Activated gamma-delta T cell treated with Interleukin-2 at 50 U/mL for 16 hours (primary cell): ENCODE data around the gene RAB3IL1.
"Not testable (repeated sequence)": the region's sequence is repeated elsewhere in the genome, so short reads cannot be mapped to it uniquely, and the experiment has no call there.

Experiments used
- DNase-seq: peaks from one replicate; pipeline ENCODE4 v3.0.0-alpha.2; 2020

RAB3IL1 gene, protein sequence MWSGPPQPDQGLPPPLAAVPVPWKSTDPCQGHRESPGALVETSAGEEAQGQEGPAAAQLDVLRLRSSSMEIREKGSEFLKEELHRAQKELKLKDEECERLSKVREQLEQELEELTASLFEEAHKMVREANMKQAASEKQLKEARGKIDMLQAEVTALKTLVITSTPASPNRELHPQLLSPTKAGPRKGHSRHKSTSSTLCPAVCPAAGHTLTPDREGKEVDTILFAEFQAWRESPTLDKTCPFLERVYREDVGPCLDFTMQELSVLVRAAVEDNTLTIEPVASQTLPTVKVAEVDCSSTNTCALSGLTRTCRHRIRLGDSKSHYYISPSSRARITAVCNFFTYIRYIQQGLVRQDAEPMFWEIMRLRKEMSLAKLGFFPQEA

DNA sequence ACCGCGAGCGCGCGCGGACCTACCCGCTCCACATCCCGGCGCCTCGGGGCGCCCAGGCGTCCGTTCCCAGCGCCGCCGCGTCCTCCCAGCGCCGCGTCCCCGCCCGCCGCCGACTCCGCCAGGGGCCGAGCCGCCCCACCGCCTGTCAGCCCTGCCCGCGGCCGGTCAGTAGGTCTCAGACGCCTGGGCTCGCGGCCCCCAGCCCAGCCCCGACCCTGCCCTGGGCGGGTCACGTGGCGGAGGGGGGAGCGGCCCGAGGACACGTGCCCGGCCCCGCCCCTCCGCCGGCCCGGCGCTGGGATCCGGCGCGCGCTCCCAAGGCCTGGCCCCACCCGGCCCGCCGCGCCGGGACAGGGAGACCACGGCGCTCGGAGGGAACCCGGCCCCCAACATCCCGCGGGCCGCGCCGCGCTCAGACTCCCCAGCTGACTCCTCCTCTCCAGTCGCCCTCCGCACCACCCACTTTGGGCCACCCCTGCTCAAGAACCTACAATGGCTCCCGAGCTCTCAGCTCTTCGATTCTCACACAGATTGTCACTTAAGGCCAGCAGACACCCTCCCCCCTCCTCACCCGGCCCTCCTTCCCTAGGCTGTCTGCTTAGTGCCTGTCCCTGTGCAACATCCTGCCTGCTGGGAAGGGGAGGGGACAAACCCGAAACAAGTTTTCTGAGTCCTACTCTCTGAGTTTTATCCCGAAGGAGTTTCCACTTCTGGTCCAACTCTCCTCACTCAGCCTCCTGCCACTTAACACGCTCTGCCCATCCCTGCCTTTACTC, at the start of gene RAB3IL1:
Gene RAB3IL1, minus strand, starts transcription at position 233 of the 776 bp plus-strand sequence. Its CDS starts 199 bp downstream, at position 34.
- no peak for DNase-seq

DNA sequence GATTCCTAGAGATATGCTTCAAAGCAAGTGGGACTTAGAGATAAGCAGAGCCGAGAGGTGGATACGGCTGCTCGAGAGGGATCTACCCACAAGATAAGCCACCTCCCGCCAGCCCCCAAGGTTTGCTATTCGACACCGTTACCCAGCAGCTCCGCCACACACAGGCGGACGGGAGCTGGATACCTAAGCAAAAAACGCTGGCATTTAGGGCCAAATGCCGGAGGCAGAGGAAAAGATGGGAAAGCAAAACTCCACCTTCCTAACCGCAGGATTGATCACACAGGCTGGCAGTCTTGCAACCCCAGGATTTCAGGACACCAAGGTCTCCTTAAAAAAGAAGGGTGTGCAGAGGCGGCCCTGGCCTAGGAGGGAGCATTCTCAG, 49.4 kb upstream of the RAB3IL1 start:
- DNase-seq = peak; percentile 27

DNA sequence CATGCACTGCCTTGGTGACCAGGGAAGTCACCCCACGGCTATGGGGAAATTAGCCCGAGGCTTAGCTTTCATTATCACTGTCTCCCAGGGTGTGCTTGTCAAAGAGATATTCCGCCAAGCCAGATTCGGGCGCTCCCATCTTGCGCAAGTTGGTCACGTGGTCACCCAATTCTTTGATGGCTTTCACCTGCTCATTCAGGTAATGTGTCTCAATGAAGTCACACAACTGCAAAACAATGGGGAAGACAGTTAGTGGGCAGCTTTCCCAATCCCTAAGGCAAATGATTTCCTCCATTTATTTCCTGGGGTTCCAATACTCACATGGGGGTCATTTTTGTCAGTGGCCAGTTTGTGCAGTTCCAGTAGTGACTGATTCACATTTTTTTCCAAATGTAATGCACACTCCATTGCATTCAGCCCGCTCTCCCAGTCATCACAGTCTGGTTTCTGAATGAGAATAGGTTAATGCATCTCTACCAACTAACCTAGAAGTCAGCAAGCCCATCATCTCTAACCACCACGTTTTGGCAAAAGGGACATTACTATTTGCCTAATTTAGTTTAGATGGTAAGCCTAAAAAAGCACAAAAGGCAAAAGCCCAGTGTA, 47.4 kb upstream of the RAB3IL1 start:
- not testable (repeated sequence) for DNase-seq

DNA sequence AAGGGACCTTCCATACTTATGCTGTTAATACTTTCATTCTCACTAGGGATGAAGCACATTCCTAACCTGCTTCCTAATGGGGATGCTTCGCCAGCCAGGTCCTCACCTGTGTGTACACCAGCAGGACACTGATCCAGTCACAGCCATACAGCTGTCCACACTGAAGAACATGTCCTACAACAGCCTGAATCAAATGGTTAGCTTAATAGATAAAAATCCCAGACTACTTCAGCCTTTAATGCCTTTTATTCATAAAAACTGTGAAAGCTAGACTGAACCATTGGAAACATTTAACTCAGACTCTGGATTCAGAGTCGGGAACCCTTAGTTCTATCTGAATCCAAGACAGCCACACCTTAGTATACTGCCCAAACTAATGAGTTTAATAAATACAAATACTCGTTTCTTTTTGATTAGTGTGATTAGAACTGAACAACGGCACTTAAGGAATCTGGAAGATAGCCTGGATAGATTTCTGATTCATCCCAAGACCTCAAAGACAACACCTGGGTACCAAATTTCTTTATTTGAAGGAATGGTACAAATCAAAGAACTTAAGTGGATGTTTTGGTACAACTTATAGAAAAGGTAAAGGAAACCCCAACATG, 46.8 kb upstream of the RAB3IL1 start:
- DNase-seq = no peak

DNA sequence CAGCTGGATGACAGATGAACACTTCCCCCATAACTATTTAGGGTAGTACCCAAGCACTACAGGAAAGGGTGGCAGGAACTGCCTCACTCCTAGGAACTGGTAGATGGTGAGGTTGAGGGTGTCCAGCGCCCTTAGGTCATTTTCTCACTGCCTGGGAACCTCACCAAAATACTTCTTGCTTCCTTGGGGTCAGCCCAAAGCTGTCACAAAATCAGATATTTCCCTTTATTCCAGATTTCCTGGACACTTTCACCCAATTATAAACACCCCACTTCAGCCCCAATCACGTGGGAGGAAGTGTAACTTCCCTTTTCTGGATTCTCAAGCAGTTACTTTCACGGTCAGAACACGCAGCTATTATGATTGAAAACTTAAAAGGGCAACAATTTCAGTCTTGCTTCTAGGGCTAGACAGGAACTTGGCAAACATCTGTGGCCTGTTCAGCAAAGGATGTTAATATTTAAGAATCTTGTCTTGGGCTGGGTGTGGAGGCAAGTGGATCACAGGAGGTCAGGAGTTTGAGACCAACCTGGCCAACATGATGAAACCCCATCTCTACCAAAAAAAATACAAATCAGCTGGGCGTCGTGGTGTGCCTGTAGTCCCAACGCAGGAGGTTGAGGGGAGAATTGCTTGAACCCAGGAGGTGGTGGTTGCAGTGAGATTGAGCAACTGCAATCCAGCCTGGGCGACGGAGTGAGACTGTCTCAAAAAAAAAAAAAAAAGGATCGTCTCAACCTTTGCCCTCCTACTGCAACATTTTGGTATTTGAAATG, 46.1 kb upstream of the RAB3IL1 start:
- no peak for DNase-seq

DNA sequence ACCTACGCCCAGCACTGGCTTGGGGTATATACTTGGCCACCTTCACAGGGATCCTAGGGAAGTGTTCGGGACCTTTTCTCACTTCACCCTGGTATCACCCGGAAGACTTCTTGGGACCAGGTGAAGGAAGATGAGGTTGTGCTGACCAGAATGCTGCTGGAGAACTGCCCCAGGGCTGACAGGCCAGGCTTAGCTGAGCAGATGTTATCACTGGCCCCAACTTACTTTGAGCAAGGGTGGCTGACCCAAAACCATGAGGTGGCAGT, 45.6 kb upstream of the RAB3IL1 start:
- no peak for DNase-seq

DNA sequence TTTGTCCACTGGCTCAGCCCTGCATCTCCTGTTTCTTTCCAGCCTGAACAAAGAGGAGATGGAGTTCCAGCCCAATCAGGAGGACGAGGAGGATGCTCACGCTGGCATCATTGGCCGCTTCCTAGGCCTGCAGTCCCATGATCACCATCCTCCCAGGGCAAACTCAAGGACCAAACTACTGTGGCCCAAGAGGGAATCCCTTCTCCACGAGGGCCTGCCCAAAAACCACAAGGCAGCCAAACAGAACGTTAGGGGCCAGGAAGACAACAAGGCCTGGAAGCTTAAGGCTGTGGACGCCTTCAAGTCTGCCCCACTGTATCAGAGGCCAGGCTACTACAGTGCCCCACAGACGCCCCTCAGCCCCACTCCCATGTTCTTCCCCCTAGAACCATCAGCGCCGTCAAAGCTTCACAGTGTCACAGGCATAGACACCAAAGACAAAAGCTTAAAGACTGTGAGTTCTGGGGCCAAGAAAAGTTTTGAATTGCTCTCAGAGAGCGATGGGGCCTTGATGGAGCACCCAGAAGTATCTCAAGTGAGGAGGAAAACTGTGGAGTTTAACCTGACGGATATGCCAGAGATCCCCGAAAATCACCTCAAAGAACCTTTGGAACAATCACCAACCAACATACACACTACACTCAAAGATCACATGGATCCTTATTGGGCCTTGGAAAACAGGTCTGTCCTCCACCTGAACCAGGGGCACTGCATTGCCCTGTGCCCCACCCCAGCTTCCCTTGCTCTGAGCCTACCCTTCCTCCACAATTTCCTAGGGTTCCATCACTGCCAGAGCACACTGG, 45.0 kb upstream of the RAB3IL1 start:
- DNase-seq = no peak

DNA sequence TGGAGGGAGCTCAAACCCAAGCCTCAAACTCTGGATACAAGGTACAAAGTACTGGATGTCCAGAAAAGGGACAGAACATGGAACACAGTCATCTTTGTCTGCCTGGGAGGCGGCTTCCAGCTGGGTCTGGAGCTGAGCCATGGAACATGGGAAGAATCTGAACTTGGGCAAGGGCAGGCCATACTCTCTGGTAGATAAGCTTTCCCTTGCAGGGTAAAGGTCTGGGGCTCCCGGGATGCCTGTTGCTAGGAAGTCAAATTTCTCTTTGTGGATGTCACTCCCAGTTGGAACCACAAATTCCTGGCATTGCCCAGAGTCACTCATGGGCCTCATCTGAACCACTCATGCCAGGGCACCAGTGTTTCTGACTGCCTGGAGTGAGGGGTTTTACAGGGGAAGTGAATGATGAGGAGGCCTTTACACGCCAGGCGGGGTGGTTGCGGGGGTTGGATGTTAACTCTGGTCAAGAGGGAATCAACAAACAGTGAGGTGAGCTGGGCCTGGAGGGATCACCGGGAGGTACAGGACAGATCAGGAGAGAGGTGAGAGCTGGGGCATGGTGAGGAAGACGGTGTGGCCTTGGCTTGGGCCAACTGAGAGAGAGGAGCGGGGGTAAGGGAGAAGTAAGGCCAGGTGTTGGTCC, 44.3 kb upstream of the RAB3IL1 start:
- no peak for DNase-seq

DNA sequence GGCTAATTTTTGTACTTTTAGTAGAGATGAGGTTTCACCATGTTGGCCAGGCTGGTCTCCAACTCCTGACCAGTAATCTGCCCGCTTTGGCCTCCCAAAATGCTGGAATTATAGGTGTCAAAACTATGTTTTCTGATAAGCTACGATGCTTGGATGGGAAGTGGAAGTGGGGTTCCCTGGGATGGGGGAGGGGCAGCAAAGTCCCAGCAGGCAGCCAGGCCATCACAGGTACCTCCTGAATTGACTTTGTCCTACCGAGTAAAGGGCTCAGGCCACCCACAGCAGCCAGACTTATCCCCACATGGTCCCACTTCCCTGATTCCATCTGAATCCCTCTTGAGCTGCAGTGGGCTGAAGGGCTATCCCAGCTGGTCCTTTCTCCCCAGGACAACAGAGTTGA, 43.2 kb upstream of the RAB3IL1 start:
- no peak for DNase-seq

DNA sequence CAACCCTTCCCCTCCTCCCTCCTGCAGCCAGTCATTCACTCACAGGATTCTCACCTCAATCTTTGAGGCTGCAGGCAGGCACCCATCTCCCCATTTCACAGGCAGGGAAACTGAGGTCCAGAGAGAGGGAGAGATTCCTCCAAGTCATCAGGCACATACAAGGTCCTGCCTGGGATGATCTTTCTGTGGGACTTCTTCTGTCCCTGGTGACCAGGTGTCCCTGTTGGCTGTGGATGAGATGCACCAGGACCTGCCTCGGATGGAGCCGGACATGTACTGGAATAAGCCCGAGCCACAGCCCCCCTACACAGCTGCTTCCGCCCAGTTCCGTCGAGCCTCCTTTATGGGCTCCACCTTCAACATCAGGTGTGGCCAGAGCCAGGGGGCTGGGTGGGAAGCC, 42.3 kb upstream of the RAB3IL1 start:
- DNase-seq = no peak

DNA sequence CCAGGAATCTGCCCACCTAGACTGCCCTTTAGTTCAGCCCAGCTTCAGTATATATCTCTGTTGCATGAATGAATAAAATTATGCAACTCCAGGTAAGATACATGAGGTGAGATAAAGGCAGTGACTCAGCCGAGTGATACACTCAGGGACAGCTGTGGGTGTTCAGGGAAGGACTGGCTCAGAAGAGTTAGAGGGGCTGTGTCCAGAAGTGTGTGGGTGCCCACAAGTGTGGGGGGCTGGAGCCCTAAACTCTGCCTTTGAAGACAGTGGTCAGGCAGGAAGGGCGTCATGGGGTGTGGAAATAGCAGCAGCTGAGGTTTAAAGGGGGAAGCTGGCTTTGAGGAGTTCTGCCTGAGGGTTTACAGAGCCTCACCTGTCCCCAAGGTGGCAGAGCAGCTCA, 41.7 kb upstream of the RAB3IL1 start:
- DNase-seq = no peak

DNA sequence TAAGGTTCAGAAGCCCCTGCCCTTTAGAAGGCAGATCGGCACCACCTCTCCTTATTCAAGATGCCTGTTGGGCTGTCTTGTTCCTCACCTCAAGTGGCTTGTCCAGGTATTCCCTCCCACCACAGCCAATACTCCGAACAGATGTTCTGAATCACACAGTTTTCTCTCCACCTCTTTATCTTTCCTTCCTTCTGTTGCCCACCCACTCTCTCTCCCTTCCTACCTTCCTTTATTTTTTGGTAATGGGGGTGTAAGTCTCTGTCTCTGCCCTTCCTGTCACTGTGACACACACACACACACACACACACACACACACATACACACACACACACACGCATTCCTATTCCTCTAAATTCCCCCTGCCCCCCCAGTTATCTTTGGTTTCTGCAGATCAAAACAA, 41.2 kb upstream of the RAB3IL1 start:
- no peak for DNase-seq

DNA sequence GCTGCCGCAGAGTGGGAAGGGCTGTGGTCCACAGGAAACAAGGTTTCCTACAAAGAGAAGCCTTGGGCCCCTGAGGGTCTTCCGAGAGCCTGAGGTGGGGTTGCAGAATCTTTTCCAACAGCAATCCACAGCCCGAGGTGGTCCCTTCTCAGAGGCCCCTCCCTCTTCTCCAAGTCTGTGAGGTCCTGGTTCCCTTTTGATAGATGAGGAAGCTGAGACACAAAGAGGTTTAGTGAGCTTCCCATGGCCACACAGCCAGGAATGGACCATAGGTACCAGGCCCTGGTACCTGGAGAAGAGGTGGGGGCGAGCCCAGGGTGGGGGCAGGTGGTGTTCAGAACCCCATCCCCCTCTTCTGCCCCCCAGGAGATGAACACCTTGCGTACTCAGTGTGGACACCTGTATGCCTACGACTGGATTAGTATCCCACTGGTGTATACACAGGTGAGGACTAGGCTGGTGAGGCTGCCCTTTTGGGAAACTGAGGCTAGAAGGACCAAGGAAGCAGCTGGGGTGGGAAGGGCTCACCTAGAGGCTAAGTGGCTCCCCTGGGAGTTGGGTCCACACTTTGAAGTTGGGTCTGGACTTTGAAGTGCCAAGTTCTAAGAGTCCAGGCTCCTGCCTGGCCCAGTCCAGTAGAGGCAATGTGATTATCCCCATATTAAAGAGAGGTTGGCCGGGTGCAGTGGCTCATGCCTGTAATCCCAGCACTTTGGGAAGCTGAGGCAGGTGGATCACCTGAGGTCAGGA, 39.8 kb upstream of the RAB3IL1 start:
- no peak for DNase-seq

DNA sequence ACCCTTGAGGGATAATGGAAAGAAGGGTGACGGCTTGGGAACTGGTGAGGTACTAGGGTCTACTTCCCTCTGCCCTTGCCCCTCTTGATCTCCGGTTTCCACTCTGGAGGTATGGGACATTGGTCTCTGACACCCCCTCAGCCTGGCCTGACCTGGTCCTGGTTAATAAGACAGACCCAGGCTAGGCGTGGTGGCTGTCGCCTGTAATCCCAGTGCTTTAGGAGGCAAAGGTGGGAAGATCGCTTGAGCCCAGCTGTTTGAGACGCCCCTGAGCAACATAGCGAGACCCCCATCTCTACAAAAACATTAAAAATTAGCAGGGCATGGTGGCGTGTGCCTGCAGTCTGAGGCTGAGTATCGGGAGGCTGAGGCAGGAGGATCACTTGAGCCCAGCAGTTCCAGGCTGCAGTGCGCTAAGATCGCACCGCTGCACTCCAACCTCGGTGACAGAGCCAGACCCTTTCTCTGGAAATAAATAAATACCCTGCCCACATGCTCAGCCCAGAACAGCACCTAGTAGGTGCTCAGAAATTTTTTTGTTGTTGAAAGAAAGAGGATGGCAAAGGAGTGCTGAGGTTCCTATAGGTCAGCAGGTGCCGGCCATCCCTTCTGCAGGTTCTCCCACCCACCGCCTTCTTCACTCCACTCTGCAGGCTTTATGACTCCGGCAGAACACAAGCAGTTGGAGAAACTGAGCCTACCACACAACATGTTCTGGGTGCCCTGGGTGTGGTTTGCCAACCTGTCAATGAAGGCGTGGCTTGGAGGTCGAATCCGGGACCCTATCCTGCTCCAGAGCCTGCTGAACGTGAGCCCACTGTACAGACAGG, 39.0 kb upstream of the RAB3IL1 start:
- DNase-seq = no peak

DNA sequence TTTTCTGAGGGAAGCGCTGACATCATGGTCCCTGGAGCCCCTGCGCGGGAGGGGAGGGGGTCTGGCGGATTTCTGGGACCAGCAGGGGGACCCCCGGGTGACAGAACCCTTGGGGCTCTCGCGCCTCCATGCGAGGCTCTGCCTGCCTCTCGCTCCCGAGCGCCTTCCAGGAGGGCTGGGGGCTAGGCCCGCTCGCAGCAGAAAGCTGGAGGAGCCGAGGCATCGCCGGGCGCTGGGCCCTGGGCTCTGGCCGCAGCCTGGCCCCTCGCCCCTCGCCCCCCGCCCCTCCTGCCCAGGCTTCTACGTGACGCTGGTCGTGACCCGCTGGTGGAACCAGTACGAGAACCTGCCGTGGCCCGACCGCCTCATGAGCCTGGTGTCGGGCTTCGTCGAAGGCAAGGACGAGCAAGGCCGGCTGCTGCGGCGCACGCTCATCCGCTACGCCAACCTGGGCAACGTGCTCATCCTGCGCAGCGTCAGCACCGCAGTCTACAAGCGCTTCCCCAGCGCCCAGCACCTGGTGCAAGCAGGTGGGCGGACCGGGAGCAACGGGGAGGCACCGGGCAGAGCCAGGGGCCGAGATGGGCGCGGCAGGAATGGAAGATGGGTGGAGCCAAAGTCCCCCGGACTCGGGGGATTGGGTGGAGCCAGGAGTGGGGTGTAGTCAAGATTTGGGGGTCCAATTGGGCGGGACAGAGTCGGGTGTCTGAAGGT, 38.2 kb upstream of the RAB3IL1 start:
- DNase-seq = no peak

DNA sequence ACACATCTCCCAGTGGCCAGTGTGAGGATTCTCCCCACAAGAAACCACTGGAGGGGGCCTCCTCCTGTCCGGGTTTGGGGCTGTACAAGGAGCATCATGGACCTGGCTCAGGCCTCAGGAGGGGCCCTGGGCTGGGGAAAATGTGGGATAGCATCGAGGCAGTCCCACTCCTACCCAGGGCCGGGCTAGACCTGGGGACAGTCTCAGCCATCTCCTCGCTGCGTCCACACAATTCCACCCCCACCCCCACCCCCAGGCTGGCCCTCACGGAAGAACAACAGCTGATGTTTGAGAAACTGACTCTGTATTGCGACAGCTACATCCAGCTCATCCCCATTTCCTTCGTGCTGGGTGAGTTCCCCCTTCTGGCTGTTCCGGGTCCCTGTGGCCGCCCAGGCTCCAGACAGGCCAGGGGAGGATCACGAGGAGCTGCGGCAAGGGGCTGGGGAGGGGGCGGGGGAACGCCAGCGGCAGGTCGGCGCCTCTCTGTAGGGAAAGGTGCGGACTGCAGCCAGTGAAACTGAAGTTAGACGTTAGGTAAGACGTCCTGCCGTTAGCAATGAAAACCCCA, 37.6 kb upstream of the RAB3IL1 start:
- DNase-seq = no peak

DNA sequence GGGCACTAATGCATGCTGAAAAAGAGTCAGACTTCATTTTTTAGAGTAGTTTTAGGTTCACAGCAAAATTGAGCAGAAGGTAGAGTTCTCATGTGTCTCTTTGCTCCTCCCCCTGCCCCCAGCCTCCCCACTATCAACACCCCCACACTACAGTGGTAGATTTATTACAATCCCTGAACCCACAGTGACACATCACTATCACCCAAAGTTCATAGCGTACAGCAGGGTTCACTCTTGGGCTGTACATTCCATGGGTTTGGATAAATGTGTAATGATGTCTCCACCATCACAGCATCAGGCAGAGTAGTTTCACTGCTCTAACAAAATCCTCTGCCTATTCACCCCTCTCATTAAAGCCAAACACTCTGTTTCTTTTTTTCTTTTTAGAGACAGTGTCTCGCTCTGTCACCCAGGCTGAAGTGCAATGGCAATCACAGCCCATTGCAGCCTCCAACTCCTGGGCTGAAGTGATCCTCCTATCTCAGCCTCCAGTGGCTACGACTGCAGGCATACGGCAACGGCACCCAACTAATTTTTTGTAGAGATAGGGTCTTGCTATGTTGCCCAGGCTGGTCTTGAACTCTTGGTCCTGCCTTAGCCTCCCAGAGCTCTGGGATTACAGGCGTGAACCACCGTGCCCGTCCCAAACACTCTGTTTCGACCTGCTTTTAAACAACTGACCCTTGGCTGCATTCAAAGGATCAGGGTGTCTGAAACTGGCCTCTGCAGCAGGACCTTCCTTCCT, 36.9 kb upstream of the RAB3IL1 start:
- DNase-seq = no peak

DNA sequence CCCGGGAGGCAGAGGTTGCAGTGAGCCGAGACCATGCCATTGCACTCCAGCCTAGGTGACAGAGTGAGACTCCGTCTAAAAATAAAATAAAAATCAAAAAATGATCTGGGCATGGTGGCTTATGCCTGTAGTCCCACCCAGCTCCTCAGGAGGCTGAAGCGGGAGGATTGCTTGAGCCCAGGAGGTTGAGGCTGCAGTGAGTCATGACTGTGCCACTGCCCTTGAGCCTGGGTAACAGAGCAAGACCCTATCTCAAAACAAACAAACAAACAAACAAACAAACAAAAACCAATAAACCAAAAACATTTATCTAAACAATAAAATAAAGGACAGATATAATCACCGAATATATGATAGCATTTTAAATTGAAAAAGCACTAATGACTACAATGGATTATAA, 36.3 kb upstream of the RAB3IL1 start:
- not testable (repeated sequence) for DNase-seq
